B cell (primary cell): ENCODE results near the gene RFX4.

Source experiments
- EZH2 ChIP-seq: IDR thresholded peaks from 2 replicates; pipeline ENCODE4 v1.6.1; 2012; ENCODE audit warnings: borderline replicate concordance, low read depth, mild to moderate bottlenecking, moderate library complexity, low read length; ENCODE audit not compliant: insufficient read depth, poor library complexity, severe bottlenecking
- TF ChIP-seq, protein P1 (sequence below): fragments of 200-600 bp; IDR thresholded peaks from one replicate; pipeline ENCODE4 v1.8.0; 2022; ENCODE audit warnings: antibody characterized with exemption, mild to moderate bottlenecking

DNA sequence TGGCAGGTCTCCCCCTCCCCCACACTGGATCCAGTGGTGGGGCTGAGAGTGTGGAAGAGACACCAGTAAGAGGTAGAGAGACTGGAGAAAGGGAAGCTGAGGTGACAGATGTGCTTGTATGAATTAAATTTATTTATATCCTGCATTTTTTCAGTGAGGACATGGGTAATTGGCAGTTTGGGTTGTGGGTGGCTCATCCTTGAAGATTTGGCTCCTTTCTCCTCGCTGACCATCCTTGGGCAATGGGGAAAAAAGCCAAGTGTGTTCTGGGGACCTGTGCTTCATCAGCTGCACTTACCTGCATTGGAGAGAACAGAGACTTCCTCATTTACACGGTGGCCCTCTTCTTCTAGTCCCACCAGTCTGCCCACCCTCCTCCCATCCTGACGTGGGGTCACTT, 86.4 kb downstream of the RFX4 start:
- TF ChIP-seq, protein P1, sequence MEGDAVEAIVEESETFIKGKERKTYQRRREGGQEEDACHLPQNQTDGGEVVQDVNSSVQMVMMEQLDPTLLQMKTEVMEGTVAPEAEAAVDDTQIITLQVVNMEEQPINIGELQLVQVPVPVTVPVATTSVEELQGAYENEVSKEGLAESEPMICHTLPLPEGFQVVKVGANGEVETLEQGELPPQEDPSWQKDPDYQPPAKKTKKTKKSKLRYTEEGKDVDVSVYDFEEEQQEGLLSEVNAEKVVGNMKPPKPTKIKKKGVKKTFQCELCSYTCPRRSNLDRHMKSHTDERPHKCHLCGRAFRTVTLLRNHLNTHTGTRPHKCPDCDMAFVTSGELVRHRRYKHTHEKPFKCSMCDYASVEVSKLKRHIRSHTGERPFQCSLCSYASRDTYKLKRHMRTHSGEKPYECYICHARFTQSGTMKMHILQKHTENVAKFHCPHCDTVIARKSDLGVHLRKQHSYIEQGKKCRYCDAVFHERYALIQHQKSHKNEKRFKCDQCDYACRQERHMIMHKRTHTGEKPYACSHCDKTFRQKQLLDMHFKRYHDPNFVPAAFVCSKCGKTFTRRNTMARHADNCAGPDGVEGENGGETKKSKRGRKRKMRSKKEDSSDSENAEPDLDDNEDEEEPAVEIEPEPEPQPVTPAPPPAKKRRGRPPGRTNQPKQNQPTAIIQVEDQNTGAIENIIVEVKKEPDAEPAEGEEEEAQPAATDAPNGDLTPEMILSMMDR = no peak
- no peak for TF ChIP-seq EZH2
